SK-N-MC (cell line): ENCODE measurements around the gene PDE4D.

Source experiments
- EZH2 ChIP-seq: fragments of 200-600 bp; sonication (generic); IDR thresholded peaks from one replicate; pipeline ENCODE4 v1.6.1; 2017; ENCODE audit warnings: antibody characterized with exemption
- FOXP2 ChIP-seq: optimal IDR thresholded peaks from 2 replicates; pipeline ENCODE3; 2011; ENCODE audit warnings: mild to moderate bottlenecking, moderate library complexity; ENCODE audit not compliant: insufficient read depth; ENCODE audit errors: extremely low read length, control extremely low read depth
- POLR2AphosphoS5 ChIP-seq: IDR thresholded peaks from 2 replicates; pipeline ENCODE4 v1.6.1; 2012; ENCODE audit warnings: mild to moderate bottlenecking, low read depth, low read length, borderline replicate concordance

DNA sequence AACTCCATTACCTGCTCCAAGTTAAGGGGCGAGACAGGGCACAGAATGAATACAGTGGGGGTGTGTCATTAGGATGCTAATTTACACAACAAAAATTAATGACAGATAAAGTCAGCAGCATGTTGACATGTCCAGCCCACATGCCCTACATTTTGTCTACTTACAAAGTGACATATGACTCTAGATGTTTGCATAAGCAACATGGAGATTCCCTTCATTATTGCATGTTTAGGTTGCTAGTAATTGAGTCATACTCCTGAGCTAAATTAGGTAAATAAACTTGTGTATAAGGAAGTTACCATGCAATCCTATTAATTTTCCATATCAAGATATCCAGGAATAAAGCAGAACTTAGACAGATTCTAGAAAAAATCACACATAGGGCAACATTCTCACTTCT lies 232.2 kb downstream of the PDE4D start:
- TF ChIP-seq EZH2 (no peak), POLR2AphosphoS5 (no peak), FOXP2 (no peak)
